Neural crest cell (in vitro differentiated cells): Measurements from ENCODE around the gene CEP128. TPM values are rescaled to one million over a fixed set of nuclear protein-coding genes. Genes with fewer than 3 reads are reported as not detected.

ENCODE experiments used
- DNase-seq: peaks from one replicate; pipeline ENCODE4 v3.0.0; 2021; ENCODE audit warnings: low read depth, mixed read lengths, low spot score
- H3K27ac Mint-ChIP-seq: one replicate; pipeline ENCODE4 v1.8.0; 2021; ENCODE audit warnings: mild to moderate bottlenecking, mixed read lengths; ENCODE audit not compliant: unreplicated experiment
- H3K27me3 Mint-ChIP-seq: 2 replicates; pipeline ENCODE4 v1.8.0; 2021; ENCODE audit warnings: low read depth, mild to moderate bottlenecking, mixed read lengths
- H3K36me3 Mint-ChIP-seq: 2 replicates; pipeline ENCODE4 v1.8.0; 2021; ENCODE audit warnings: low read depth, mild to moderate bottlenecking, mixed read lengths
- H3K4me1 Mint-ChIP-seq: 2 replicates; pipeline ENCODE4 v1.8.0; 2021; ENCODE audit warnings: mixed read lengths
- H3K4me3 Mint-ChIP-seq: one replicate; pipeline ENCODE4 v1.8.0; 2021; ENCODE audit warnings: mild to moderate bottlenecking, mixed read lengths
- H3K9me3 Mint-ChIP-seq: 2 replicates; pipeline ENCODE4 v1.8.0; 2021; ENCODE audit warnings: mixed read lengths
- total RNA-seq: library from RNA; stranded (reverse); gene quantifications from 2 replicates; pipeline ENCODE4 v1.2.1, GENCODE V29; 2021
- TF ChIP-seq, protein P1 (sequence below): fragments of 200-600 bp; sonication (generic); conservative IDR thresholded peaks from 2 replicates; pipeline ENCODE4 v1.5.0; 2021; ENCODE audit warnings: antibody characterized with exemption, mild to moderate bottlenecking

Gene CEP128
- total RNA-seq, 1 donor from 2014 or later = 25.8 TPM

DNA sequence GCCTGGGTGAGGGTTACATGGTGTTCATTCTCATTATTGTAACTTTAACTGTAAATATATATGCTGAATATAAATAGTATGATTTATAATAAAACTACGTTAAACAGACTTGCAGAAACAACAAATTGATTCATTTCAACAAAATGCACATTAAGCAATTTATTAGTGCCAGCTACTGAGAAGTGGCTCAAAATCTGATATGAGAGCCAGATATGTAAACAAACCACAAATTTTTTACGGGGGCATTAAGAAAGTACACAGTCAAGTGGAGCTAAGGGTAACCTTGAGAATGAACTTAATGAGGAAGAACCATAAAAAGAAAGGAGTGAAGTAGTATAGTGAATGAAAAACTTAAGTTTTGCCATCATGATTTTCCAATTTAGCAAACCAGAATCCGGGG is 40.3 kb downstream of the CEP128 start:
- no peaks in the 10 kb centered on the region for H3K4me1 Mint-ChIP-seq
- TF ChIP-seq, protein P1, sequence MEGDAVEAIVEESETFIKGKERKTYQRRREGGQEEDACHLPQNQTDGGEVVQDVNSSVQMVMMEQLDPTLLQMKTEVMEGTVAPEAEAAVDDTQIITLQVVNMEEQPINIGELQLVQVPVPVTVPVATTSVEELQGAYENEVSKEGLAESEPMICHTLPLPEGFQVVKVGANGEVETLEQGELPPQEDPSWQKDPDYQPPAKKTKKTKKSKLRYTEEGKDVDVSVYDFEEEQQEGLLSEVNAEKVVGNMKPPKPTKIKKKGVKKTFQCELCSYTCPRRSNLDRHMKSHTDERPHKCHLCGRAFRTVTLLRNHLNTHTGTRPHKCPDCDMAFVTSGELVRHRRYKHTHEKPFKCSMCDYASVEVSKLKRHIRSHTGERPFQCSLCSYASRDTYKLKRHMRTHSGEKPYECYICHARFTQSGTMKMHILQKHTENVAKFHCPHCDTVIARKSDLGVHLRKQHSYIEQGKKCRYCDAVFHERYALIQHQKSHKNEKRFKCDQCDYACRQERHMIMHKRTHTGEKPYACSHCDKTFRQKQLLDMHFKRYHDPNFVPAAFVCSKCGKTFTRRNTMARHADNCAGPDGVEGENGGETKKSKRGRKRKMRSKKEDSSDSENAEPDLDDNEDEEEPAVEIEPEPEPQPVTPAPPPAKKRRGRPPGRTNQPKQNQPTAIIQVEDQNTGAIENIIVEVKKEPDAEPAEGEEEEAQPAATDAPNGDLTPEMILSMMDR = no peak

DNA sequence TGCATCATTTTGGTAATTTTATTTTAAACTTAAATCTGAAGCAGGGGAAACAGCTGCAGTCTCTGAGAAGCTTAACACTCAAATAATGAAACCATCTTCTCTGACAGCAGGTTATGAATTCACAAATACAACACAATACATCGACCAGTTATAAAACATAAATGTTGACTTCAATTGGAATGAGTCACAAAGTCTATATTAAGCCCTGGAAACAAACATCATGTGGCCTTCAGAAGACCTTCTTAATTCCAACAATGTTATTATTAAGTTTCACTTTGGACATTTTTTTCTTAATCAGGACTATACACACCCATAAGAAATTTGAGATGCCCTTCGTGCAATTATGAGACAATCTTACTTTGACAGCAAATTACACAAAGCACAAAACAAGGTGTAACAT is 68.9 kb downstream of the CEP128 start:
- H3K36me3 Mint-ChIP-seq = peaks cover 52% of the 10 kb centered on the region
- H3K27ac Mint-ChIP-seq = no peak overlapping the region
- H3K4me1 Mint-ChIP-seq = no peaks in the 10 kb centered on the region
- peaks cover 17% of the 10 kb centered on the region for H3K9me3 Mint-ChIP-seq
- no peak for DNase-seq
- TF ChIP-seq, protein P1 = no peak
- H3K27me3 Mint-ChIP-seq = no peaks in the 10 kb centered on the region
- no peak overlapping the region for H3K4me3 Mint-ChIP-seq

More for the DNA sequence above, 40.3 kb downstream of the CEP128 start:
- Mint-ChIP-seq H3K9me3 (peaks cover 5% of the 10 kb centered on the region), H3K27me3 (no peaks in the 10 kb centered on the region), H3K4me3 (no peak overlapping the region), H3K36me3 (peaks cover 25% of the 10 kb centered on the region), H3K27ac (no peak overlapping the region)
- no peak for DNase-seq

DNA sequence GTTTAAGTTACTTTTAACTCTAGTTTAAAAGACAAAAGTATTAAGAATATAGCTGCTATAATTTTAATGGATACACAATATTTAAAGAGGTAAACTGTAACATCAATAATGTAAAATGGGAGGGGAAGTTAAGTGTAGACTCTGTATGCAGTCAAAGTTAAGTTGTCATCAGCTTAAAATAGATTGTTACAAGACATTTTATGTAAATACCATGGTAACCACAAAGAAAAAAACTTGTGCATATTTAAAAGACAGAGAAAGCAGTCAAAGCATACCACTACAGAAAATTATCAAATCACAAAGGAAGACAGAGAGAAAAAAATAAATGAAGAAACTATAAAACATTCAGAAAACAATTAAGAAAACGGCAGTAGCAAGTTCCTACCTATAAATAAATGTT is 73.3 kb downstream of the CEP128 start:
- Mint-ChIP-seq H3K36me3 (peaks cover 47% of the 10 kb centered on the region), H3K27ac (no peak overlapping the region), H3K27me3 (no peaks in the 10 kb centered on the region), H3K4me1 (no peaks in the 10 kb centered on the region), H3K4me3 (no peak overlapping the region), H3K9me3 (peaks cover 18% of the 10 kb centered on the region)
- TF ChIP-seq, protein P1 = no peak
- DNase-seq = no peak

DNA sequence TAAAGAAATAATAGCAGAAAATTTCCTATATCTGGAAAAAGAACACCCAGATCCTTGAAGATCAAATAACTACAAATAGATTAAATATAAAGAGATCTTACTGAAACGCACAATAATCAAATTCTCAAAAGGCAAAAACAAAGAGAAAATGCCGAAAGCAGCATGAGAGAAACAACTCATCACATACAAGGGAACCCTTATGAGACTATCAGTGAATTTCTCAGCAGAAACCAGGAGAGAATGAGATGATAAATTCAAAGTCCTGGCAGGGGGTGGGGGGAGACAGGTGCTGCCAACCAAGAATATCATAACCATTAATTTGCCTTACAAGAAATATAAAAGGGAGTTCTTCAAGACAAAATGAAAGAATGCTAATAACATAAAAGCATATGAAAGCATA is 73.7 kb downstream of the CEP128 start:
- Mint-ChIP-seq H3K4me1 (no peaks in the 10 kb centered on the region), H3K36me3 (peaks cover 47% of the 10 kb centered on the region), H3K9me3 (peaks cover 18% of the 10 kb centered on the region), H3K4me3 (no peak overlapping the region), H3K27me3 (no peaks in the 10 kb centered on the region), H3K27ac (no peak overlapping the region)
- DNase-seq = no peak
- TF ChIP-seq, protein P1 = no peak

DNA sequence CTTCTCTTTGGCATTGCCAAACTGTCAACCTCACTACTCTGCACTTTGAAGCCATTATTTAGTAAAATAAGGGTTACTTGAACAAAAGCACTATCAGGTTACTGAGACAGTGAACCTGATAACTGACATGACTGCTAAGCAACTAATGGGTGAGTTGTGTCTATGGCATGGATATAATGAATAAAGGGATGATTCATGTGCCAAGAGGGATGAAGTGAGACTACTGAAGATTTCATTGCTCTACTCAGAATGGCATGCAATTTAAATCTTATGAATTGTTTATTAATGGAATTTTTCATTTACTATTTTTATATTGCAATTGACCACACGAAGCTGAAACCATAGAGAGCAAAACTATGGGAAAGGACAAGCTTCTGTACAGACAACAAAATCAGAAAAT is 74.4 kb downstream of the CEP128 start:
- H3K27me3 Mint-ChIP-seq = no peaks in the 10 kb centered on the region
- H3K4me3 Mint-ChIP-seq = no peak overlapping the region
- H3K36me3 Mint-ChIP-seq = peaks cover 44% of the 10 kb centered on the region
- TF ChIP-seq, protein P1 = no peak
- no peak for DNase-seq
- no peak overlapping the region for H3K27ac Mint-ChIP-seq
- no peaks in the 10 kb centered on the region for H3K4me1 Mint-ChIP-seq
- peaks cover 18% of the 10 kb centered on the region for H3K9me3 Mint-ChIP-seq

DNA sequence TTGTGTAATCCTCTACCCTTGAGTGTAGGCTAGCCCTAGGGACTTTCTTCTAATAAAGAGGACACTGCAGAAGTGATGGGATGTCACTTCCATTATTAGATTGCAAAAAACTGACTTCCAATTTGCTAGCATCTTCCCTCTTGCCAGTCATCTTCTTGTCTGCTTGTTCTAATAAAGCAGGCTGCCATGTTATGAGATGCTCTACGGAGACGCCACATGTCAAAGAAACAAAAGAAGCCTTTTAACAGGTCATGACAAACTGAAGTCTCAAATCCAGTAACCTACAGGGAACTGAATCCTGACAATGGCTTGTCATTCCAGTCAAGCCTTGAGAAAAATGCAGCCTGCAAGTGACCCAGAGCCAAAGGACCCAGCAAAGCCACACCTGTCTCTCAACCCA is 76.0 kb downstream of the CEP128 start:
- Mint-ChIP-seq H3K27me3 (no peaks in the 10 kb centered on the region), H3K36me3 (peaks cover 34% of the 10 kb centered on the region), H3K9me3 (peaks cover 14% of the 10 kb centered on the region), H3K4me1 (no peaks in the 10 kb centered on the region), H3K27ac (no peak overlapping the region), H3K4me3 (no peak overlapping the region)
- TF ChIP-seq, protein P1 = no peak
- no peak for DNase-seq
